ENCODE measurements around the gene ERBB2. TPM values are rescaled to one million over a fixed set of nuclear protein-coding genes. Genes with fewer than 3 reads are reported as not detected.

The ERBB2 gene
- total and polyA plus RNA-seq, 4 donors: 32.8 to 92.5 (median 49.0) TPM

DNA sequence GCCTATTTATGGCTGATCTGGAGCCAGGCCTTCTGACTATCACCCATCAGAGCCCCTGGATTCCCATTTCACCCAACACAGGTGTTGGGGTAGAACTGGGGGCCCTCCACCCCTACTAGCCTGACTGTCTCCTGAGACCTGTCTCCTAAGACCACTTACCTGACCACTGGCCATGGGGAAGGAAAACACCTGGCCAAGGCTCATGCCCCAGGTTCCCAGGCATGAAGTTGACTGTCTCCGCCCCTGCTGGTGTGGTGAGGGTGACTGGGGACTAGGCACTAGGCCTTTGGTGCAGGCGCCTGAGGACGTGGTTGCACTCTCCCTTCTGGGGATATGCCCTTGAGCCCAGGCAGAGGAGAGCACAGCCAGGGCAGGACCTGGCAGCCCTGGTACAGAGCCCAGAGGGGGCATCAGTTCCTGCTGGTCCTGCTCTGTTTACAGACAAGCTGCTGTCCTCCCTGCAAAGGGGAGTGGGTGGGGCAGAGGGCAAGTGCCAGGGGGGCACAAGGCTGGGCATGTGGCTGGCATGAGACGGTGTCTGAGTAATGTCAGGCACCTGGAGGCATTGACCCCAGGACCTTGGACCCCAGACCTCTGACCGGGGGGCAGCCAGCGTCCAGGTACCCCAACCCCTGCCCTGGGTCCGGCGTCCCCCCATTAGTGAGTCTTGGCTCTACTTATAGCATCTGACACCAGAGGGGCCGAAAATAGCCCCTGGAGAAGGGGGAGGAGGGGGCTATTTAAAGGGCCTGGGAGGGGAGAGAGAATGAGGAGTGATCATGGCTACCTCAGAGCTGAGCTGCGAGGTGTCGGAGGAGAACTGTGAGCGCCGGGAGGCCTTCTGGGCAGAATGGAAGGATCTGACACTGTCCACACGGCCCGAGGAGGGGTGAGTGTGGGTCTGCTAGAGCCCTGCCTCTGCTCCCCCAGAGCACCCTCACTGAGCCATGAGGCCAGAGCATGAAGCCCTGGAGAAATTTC, 35.0 kb upstream of the ERBB2 start, which contains the start of gene TCAP:
Gene TCAP (plus strand): TSS at position 769 of the 981 bp plus-strand sequence. CDS start 11 bp downstream, at position 780.
- no peak within 1 kb of the TSS for H3K27ac ChIP-seq (ENCODE audit: low read depth, low read length)
- H3K36me3 ChIP-seq (ENCODE audit: control insufficient read depth, insufficient read depth, low read length): peaks cover 54% of the 10 kb centered on the region
- WGBS (ENCODE audit: insufficient coverage): 63% methylated on average over 11 of the region's 15 CpGs
- peaks cover 68% of the 10 kb centered on the region for H3K4me1 ChIP-seq (ENCODE audit: control insufficient read depth, insufficient read depth, low read length)
- no peak within 1 kb of the TSS for H3K4me3 ChIP-seq (ENCODE audit: low read depth, low read length)
- H3K27me3 ChIP-seq (ENCODE audit: control insufficient read depth, insufficient read depth, low read length): peaks cover 26% of the 10 kb centered on the region
- H3K9me3 ChIP-seq (ENCODE audit: control insufficient read depth, insufficient read depth, low read length): no peaks in the 10 kb centered on the region
- no peak for DNase-seq (ENCODE audit: low read depth in 4 of 6, low spot score in 6 of 6)

DNA sequence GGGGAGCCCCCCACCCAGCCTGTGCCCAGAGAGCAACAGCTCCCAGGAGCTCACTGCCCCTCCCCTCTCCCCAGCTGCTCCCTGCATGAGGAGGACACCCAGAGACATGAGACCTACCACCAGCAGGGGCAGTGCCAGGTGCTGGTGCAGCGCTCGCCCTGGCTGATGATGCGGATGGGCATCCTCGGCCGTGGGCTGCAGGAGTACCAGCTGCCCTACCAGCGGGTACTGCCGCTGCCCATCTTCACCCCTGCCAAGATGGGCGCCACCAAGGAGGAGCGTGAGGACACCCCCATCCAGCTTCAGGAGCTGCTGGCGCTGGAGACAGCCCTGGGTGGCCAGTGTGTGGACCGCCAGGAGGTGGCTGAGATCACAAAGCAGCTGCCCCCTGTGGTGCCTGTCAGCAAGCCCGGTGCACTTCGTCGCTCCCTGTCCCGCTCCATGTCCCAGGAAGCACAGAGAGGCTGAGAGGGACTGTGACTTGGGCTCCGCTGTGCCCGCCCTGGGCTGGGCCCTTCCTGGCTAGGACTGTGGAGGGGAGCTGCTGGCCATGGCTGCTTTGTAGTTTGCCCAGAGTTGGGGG, 34.1 kb upstream of the ERBB2 start:
- no peak overlapping the region for H3K4me3 ChIP-seq (ENCODE audit: low read depth, low read length)
- no peak overlapping the region for H3K27ac ChIP-seq (ENCODE audit: low read depth, low read length)
- H3K36me3 ChIP-seq (ENCODE audit: control insufficient read depth, insufficient read depth, low read length): peaks cover 48% of the 10 kb centered on the region
- no peak for DNase-seq (ENCODE audit: low read depth in 4 of 6, low spot score in 6 of 6)
- peaks cover 34% of the 10 kb centered on the region for H3K27me3 ChIP-seq (ENCODE audit: control insufficient read depth, insufficient read depth, low read length)
- WGBS (ENCODE audit: insufficient coverage): 37% methylated on average over 17 of the region's 17 CpGs
- H3K4me1 ChIP-seq (ENCODE audit: control insufficient read depth, insufficient read depth, low read length): peaks cover 65% of the 10 kb centered on the region
- H3K9me3 ChIP-seq (ENCODE audit: control insufficient read depth, insufficient read depth, low read length): no peaks in the 10 kb centered on the region

DNA sequence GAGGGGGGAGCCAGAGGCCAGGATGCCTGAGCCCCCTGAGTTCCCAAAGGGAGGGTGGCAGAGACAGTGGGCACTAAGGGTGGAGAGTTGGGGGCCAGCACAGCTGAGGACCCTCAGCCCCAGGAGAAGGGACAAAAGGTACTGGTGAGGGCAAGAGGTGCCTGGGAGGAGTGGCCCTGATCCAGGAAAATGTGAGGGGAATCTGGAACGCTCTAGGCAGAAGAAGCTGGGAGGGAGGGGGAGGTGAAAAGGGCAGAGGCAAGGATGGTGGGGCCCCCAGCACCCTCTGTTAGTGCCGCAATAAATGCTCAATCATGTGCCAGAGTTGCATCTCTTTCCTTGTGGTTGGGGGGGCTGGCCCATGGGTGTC, 33.6 kb upstream of the ERBB2 start:
- no peak overlapping the region for H3K4me3 ChIP-seq (ENCODE audit: low read depth, low read length)
- DNase-seq (ENCODE audit: low read depth in 4 of 6, low spot score in 6 of 6): no peak
- no peak overlapping the region for H3K27ac ChIP-seq (ENCODE audit: low read depth, low read length)
- no peaks in the 10 kb centered on the region for H3K9me3 ChIP-seq (ENCODE audit: control insufficient read depth, insufficient read depth, low read length)
- H3K36me3 ChIP-seq (ENCODE audit: control insufficient read depth, insufficient read depth, low read length): peaks cover 43% of the 10 kb centered on the region
- H3K4me1 ChIP-seq (ENCODE audit: control insufficient read depth, insufficient read depth, low read length): peaks cover 67% of the 10 kb centered on the region
- H3K27me3 ChIP-seq (ENCODE audit: control insufficient read depth, insufficient read depth, low read length): peaks cover 39% of the 10 kb centered on the region
- WGBS (ENCODE audit: insufficient coverage): 10% methylated on average over 2 of the region's 2 CpGs

DNA sequence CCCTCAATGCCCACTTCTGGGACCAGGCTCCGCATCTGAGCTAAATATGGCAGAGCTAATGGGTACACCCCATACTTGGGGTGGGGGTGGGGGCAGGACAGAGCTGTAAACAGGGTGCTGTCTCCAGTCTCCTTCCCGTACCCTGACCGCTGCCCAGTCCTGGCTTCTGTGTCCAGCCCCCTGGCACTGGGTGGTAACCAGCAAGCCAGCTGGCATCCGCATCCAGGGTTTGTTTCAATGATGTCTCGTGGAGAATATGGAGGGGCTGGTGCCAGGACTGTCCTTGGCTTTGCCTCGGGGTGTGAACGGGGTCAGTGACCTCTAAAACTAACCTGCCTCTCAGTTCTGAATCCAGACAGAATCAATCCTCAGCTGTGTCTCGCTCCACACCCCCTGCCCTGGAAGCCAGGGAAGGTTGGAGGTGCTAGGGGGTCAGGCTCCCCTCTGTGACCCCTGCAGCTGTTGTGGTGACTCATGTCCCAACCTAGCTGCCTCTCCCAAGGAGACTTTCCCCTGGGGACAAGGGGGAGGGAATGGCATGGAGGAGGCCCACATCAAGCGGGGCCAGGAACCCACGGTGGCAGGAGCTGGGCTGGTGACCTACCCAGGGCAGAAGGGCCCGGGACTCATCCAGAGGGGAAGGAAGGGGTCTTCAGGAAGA, 33.1 kb upstream of the ERBB2 start:
- H3K4me1 ChIP-seq (ENCODE audit: control insufficient read depth, insufficient read depth, low read length): peaks cover 68% of the 10 kb centered on the region
- peak in 1 of 6 donors; percentile 64 for DNase-seq (ENCODE audit: low read depth in 4 of 6, low spot score in 6 of 6)
- peaks cover 38% of the 10 kb centered on the region for H3K36me3 ChIP-seq (ENCODE audit: control insufficient read depth, insufficient read depth, low read length)
- H3K27me3 ChIP-seq (ENCODE audit: control insufficient read depth, insufficient read depth, low read length): peaks cover 39% of the 10 kb centered on the region
- H3K4me3 ChIP-seq (ENCODE audit: low read depth, low read length): no peak overlapping the region
- WGBS (ENCODE audit: insufficient coverage): 46% methylated on average over 4 of the region's 11 CpGs
- H3K9me3 ChIP-seq (ENCODE audit: control insufficient read depth, insufficient read depth, low read length): no peaks in the 10 kb centered on the region
- no peak overlapping the region for H3K27ac ChIP-seq (ENCODE audit: low read depth, low read length)

DNA sequence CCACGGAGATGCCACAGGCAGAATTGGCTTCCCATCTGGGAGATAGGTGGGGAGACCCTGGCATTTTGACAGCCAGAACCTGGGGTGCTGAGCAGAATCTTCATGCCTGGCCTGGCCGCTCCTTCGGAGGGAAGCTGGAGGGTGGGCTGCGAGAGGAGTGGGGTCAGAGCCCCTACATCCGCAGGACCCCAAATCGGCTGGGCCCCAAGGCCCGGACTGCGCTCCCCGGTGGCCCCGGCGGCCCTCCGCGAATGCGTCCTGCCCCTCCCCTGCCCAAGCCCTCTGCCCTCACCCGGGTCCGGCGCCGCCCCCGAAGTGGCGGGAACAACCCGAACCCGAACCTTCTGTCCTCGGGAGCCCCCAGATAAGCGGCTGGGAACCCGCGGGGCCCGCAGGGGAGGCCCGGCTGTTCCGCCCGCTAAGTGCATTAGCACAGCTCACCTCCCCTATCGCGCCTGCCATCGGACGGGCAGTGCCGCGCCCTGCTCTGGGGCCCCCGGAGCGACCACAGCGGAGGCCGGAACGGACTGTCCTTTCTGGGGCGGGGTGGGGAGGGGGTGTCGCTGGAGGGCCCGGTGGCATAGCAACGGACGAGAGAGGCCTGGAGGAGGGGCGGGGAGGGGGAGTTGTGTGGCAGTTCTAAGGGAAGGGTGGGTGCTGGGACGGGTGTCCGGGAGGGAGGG, 32.5 kb upstream of the ERBB2 start:
- H3K27ac ChIP-seq (ENCODE audit: low read depth, low read length): no peak overlapping the region
- peaks cover 31% of the 10 kb centered on the region for H3K36me3 ChIP-seq (ENCODE audit: control insufficient read depth, insufficient read depth, low read length)
- no peaks in the 10 kb centered on the region for H3K9me3 ChIP-seq (ENCODE audit: control insufficient read depth, insufficient read depth, low read length)
- peak in 1 of 6 donors; percentile 28 for DNase-seq (ENCODE audit: low read depth in 4 of 6, low spot score in 6 of 6)
- peaks cover 68% of the 10 kb centered on the region for H3K4me1 ChIP-seq (ENCODE audit: control insufficient read depth, insufficient read depth, low read length)
- peaks cover 39% of the 10 kb centered on the region for H3K27me3 ChIP-seq (ENCODE audit: control insufficient read depth, insufficient read depth, low read length)
- no peak overlapping the region for H3K4me3 ChIP-seq (ENCODE audit: low read depth, low read length)
- WGBS (ENCODE audit: insufficient coverage): 10% methylated on average over 48 of the region's 49 CpGs

DNA sequence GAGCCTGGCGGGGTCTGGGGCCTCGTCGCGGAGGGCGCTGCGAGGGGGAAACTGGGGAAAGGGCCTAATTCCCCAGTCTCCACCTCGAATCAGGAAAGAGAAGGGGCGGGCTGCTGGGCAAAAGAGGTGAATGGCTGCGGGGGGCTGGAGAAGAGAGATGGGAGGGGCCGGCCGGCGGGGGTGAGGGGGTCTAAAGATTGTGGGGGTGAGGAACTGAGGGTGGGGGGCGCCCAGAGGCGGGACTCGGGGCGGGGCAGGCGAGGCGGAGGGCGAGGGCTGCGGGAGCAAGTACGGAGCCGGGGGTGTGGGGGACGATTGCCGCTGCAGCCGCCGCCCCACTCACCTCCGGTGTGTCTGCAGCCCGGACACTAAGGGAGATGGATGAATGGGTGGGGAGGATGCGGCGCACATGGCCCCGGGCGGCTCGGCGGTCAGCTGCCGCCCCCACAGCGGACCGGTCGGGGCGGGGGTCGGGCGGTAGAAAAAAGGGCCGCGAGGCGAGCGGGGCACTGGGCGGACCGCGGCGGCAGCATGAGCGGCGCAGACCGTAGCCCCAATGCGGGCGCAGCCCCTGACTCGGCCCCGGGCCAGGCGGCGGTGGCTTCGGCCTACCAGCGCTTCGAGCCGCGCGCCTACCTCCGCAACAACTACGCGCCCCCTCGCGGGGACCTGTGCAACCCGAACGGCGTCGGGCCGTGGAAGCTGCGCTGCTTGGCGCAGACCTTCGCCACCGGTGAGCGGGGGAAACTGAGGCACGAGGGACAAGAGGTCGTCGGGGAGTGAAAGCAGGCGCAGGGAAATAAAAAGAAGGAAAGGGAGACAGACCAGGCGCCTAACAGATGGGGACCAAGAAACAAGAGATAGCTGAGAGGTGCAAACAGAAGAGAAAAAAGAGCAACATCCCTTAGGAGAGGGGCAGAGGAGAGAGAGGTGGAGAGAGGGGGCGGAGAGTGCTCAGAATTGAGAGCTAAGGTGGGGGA, 31.6 kb upstream of the ERBB2 start, which contains the start of gene PNMT:
Gene PNMT (plus strand): TSS at position 509 of the 980 bp plus-strand sequence. CDS start 23 bp downstream, at position 532.
- H3K4me1 ChIP-seq (ENCODE audit: control insufficient read depth, insufficient read depth, low read length): peaks cover 65% of the 10 kb centered on the region

DNA sequence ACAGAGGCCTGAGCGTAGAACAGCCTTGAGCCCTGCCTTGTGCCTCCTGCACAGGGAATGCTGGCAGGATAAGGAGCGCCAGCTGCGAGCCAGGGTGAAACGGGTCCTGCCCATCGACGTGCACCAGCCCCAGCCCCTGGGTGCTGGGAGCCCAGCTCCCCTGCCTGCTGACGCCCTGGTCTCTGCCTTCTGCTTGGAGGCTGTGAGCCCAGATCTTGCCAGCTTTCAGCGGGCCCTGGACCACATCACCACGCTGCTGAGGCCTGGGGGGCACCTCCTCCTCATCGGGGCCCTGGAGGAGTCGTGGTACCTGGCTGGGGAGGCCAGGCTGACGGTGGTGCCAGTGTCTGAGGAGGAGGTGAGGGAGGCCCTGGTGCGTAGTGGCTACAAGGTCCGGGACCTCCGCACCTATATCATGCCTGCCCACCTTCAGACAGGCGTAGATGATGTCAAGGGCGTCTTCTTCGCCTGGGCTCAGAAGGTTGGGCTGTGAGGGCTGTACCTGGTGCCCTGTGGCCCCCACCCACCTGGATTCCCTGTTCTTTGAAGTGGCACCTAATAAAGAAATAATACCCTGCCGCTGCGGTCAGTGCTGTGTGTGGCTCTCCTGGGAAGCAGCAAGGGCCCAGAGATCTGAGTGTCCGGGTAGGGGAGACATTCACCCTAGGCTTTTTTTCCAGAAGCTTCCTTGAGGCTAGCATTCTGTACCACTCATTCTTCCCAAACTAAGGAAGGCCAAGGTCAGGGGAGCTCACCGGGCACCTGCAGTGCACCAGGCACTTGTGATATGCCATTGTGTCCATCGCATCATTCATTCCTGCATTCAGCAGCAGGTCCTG, 29.7 kb upstream of the ERBB2 start:
- no peak for DNase-seq (ENCODE audit: low read depth in 4 of 6, low spot score in 6 of 6)
- WGBS (ENCODE audit: insufficient coverage): 91% methylated on average over 19 of the region's 23 CpGs
- no peak overlapping the region for H3K4me3 ChIP-seq (ENCODE audit: low read depth, low read length)
- peaks cover 34% of the 10 kb centered on the region for H3K36me3 ChIP-seq (ENCODE audit: control insufficient read depth, insufficient read depth, low read length)
- no peak overlapping the region for H3K27ac ChIP-seq (ENCODE audit: low read depth, low read length)
- peaks cover 63% of the 10 kb centered on the region for H3K4me1 ChIP-seq (ENCODE audit: control insufficient read depth, insufficient read depth, low read length)
- H3K9me3 ChIP-seq (ENCODE audit: control insufficient read depth, insufficient read depth, low read length): no peaks in the 10 kb centered on the region
- H3K27me3 ChIP-seq (ENCODE audit: control insufficient read depth, insufficient read depth, low read length): peaks cover 39% of the 10 kb centered on the region

More for the DNA sequence above, 31.6 kb upstream of the ERBB2 start, which contains the start of gene PNMT:
- Histone ChIP-seq H3K4me3 (ENCODE audit: low read depth, low read length) (no peak within 1 kb of the TSS), H3K9me3 (ENCODE audit: control insufficient read depth, insufficient read depth, low read length) (no peaks in the 10 kb centered on the region), H3K27ac (ENCODE audit: low read depth, low read length) (no peak within 1 kb of the TSS), H3K36me3 (ENCODE audit: control insufficient read depth, insufficient read depth, low read length) (peaks cover 30% of the 10 kb centered on the region), H3K27me3 (ENCODE audit: control insufficient read depth, insufficient read depth, low read length) (peaks cover 39% of the 10 kb centered on the region)
- peak in 2 of 6 donors; percentile 86 for DNase-seq (ENCODE audit: low read depth in 4 of 6, low spot score in 6 of 6)
- WGBS (ENCODE audit: insufficient coverage): 2% methylated on average over 78 of the region's 85 CpGs

DNA sequence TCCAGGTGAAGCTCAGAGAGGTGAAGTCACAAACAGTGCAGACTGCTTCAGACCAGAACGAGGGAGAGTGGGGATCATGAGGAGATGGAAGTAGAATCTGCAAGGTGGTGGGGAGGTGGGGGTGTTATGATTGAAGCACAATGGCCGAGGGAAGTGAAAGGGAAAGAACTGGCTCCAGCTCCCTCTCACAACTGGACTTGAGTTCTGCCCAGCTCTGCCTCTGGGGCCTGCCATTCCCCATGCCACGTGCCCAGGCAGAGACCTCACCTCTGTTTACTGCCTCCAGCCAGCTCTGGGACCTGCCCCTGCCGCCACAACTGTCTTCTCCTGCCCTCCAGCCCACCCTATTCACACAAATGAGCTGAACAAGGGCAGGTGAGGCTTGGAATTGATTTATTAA, 29.1 kb upstream of the ERBB2 start:
- H3K27ac ChIP-seq (ENCODE audit: low read depth, low read length): no peak overlapping the region

More for the DNA sequence above, 29.1 kb upstream of the ERBB2 start:
- Histone ChIP-seq H3K4me1 (ENCODE audit: control insufficient read depth, insufficient read depth, low read length) (peaks cover 58% of the 10 kb centered on the region), H3K9me3 (ENCODE audit: control insufficient read depth, insufficient read depth, low read length) (no peaks in the 10 kb centered on the region), H3K4me3 (ENCODE audit: low read depth, low read length) (no peak overlapping the region), H3K27me3 (ENCODE audit: control insufficient read depth, insufficient read depth, low read length) (peaks cover 39% of the 10 kb centered on the region), H3K36me3 (ENCODE audit: control insufficient read depth, insufficient read depth, low read length) (peaks cover 38% of the 10 kb centered on the region)
- WGBS (ENCODE audit: insufficient coverage): 72% methylated on average over 4 of the region's 4 CpGs
- no peak for DNase-seq (ENCODE audit: low read depth in 4 of 6, low spot score in 6 of 6)
